Hematopoietic multipotent progenitor cell treated with erythropoietin and hydrocortisone succinate and interleukin-3 and kit ligand, for 17 days (in vitro differentiated cells): Measurements from ENCODE around the gene ABI3BP.

ENCODE experiments used
- DNase-seq: peaks from one replicate; pipeline ENCODE4 v3.0.0-alpha.2; 2015; ENCODE audit warnings: low spot score

The ABI3BP gene

GRCh38 chr3:100720426-100720825 lies 272.8 kb downstream of the ABI3BP start:
- DNase-seq: no peak

GRCh38 chr3:100719136-100719535 lies 274.1 kb downstream of the ABI3BP start:
- no peak for DNase-seq

GRCh38 chr3:100717637-100718487 lies 275.4 kb downstream of the ABI3BP start:
- DNase-seq: no peak

GRCh38 chr3:100717063-100717462 lies 276.2 kb downstream of the ABI3BP start:
- DNase-seq: no peak

- DNase-seq: no peak
These were observed 278.0 kb downstream of the ABI3BP start for GRCh38 chr3:100715176-100715575.

GRCh38 chr3:100710261-100710968 lies 282.8 kb downstream of the ABI3BP start:
- DNase-seq: peak; percentile 71

- peak; percentile 51 for DNase-seq
These were observed 283.4 kb downstream of the ABI3BP start for GRCh38 chr3:100709842-100710260.

- DNase-seq: peak; percentile 99
These were observed 284.0 kb downstream of the ABI3BP start, which contains the start of gene TFG for GRCh38 chr3:100708989-100709841. Gene TFG, plus strand, starts transcription at chr3:100709494. Its CDS starts 4,192 bp downstream, at chr3:100713686.

- DNase-seq: no peak
These were observed 284.6 kb downstream of the ABI3BP start for GRCh38 chr3:100708644-100708988.

- no peak for DNase-seq
These were observed 286.9 kb downstream of the ABI3BP start for GRCh38 chr3:100706365-100706764.

GRCh38 chr3:100703865-100704264 lies 289.4 kb downstream of the ABI3BP start:
- no peak for DNase-seq

- DNase-seq: no peak
These were observed 290.3 kb downstream of the ABI3BP start for GRCh38 chr3:100702980-100703345.

GRCh38 chr3:100702082-100702979 lies 290.9 kb downstream of the ABI3BP start:
- no peak for DNase-seq

- DNase-seq: no peak
These were observed 292.5 kb downstream of the ABI3BP start for GRCh38 chr3:100700708-100701107.
